K562 (cell line): ENCODE data around the gene GCNT3.

ENCODE experiments used
- NFIC ChIP-seq: fragments of 450-650 bp; IDR thresholded peaks from 2 replicates; pipeline ENCODE4 v1.6.1; 2017; ENCODE audit warnings: mild to moderate bottlenecking, inconsistent platforms
- TF ChIP-seq, protein P1 (sequence below), 3 experiments: IDR thresholded peaks in 2 of 3; conservative IDR thresholded peaks in 1 of 3; 2 replicates each; pipeline ENCODE4 v1.5.1; 2011 to 2012; ENCODE audit warnings: low read length in 3 of 3, mild to moderate bottlenecking in 3 of 3, control low read depth in 2 of 3, improper control_type of control experiment in 1 of 3, inconsistent platforms in 1 of 3, low read depth in 1 of 3, mixed read lengths in 1 of 3, moderate library complexity in 1 of 3; ENCODE audit not compliant: insufficient read depth in 2 of 3

DNA sequence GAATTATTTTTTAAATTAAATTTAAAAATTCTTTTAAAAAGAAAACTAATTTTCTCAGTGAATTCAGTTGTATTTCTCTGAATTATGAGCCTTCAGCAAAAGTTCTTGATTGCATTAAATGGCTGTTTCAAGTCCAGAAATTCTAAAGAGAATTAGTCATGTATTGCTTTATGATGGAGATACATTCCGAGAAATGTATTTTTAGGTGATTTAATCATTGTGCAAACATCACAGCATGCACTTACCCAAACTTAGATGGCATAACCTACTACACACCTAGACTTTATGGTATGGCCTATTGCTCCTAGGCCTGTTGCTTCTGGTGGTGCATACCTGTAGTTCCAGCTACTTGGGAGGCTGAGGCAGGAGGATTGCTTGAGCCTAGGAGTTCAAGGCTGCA lies 44.3 kb upstream of the GCNT3 start:
- no peak for TF ChIP-seq NFIC
- TF ChIP-seq, protein P1, sequence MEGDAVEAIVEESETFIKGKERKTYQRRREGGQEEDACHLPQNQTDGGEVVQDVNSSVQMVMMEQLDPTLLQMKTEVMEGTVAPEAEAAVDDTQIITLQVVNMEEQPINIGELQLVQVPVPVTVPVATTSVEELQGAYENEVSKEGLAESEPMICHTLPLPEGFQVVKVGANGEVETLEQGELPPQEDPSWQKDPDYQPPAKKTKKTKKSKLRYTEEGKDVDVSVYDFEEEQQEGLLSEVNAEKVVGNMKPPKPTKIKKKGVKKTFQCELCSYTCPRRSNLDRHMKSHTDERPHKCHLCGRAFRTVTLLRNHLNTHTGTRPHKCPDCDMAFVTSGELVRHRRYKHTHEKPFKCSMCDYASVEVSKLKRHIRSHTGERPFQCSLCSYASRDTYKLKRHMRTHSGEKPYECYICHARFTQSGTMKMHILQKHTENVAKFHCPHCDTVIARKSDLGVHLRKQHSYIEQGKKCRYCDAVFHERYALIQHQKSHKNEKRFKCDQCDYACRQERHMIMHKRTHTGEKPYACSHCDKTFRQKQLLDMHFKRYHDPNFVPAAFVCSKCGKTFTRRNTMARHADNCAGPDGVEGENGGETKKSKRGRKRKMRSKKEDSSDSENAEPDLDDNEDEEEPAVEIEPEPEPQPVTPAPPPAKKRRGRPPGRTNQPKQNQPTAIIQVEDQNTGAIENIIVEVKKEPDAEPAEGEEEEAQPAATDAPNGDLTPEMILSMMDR (IDR thresholded peaks at IDR 0.05 in 2 of 3, conservative IDR thresholded peaks at IDR 0.05 in 1 of 3; ENCODE audit: insufficient read depth in 2 of 3, low read depth in 1 of 3, low read length in 3 of 3), result no peak
